ENCODE measurements around the gene DCLRE1C.
"Not testable (repeated sequence)": the region's sequence is repeated elsewhere in the genome, so short reads cannot be mapped to it uniquely, and the experiment has no call there.

DCLRE1C gene

GRCh38 chr10:14880229-14880628 lies 73.7 kb downstream of the DCLRE1C start:
- no peak for DNase-seq (ENCODE audit: low read depth in 2 of 2)

- no peak for DNase-seq (ENCODE audit: low read depth in 2 of 2)
Measured at GRCh38 chr10:14879928-14880193, 74.0 kb downstream of the DCLRE1C start.

- peak; percentile 1 to 3 for DNase-seq (ENCODE audit: low read depth in 2 of 2)
Measured at GRCh38 chr10:14879124-14879927, 74.6 kb downstream of the DCLRE1C start.

GRCh38 chr10:14878266-14879123 lies 75.4 kb downstream of the DCLRE1C start, which contains the start of gene SUV39H2:
TSS of gene SUV39H2 (plus strand) at chr10:14878866. CDS start at chr10:14878889, 23 bp downstream.
- peak; percentile 85 to 86 for DNase-seq (ENCODE audit: low read depth in 2 of 2)

GRCh38 chr10:14876764-14877163 lies 77.1 kb downstream of the DCLRE1C start:
- DNase-seq (ENCODE audit: low read depth in 2 of 2) = no peak

GRCh38 chr10:14875941-14876340 lies 78.0 kb downstream of the DCLRE1C start:
- DNase-seq (ENCODE audit: low read depth in 2 of 2) = no peak

- DNase-seq (ENCODE audit: low read depth in 2 of 2) = no peak
Measured at GRCh38 chr10:14873090-14873760, 80.7 kb downstream of the DCLRE1C start.

- not testable (repeated sequence) for DNase-seq (ENCODE audit: low read depth in 2 of 2)
Measured at GRCh38 chr10:14864871-14865270, 89.0 kb downstream of the DCLRE1C start.

- DNase-seq (ENCODE audit: low read depth in 2 of 2) = not testable (repeated sequence)
Measured at GRCh38 chr10:14864466-14864865, 89.4 kb downstream of the DCLRE1C start.

- DNase-seq (ENCODE audit: low read depth in 2 of 2) = no peak
Measured at GRCh38 chr10:14860791-14861190, 93.1 kb downstream of the DCLRE1C start.

- no peak for DNase-seq (ENCODE audit: low read depth in 2 of 2)
Measured at GRCh38 chr10:14859775-14860174, 94.1 kb downstream of the DCLRE1C start.

- DNase-seq (ENCODE audit: low read depth in 2 of 2) = no peak
Measured at GRCh38 chr10:14859043-14859442, 94.9 kb downstream of the DCLRE1C start.

- no peak for DNase-seq (ENCODE audit: low read depth in 2 of 2)
Measured at GRCh38 chr10:14858338-14858960, 95.4 kb downstream of the DCLRE1C start.

- DNase-seq (ENCODE audit: low read depth in 2 of 2) = no peak
Measured at GRCh38 chr10:14855453-14855852, 98.4 kb downstream of the DCLRE1C start.

- no peak for DNase-seq (ENCODE audit: low read depth in 2 of 2)
Measured at GRCh38 chr10:14852236-14852635, 101.7 kb downstream of the DCLRE1C start.

Data from stimulated activated CD8-positive, alpha-beta memory T cell treated with anti-CD3 and anti-CD28 coated beads, Interleukin-2, amount 100 ng/mL, for 1 hour (primary cell).